T-cell (primary cell): ENCODE results near the gene SLC12A6. TPM values are rescaled to one million over a fixed set of nuclear protein-coding genes. Genes with fewer than 3 reads are reported as not detected.
A peak's percentile ranks its signal among the peaks of the same experiment; 100 is the strongest.
"Not testable (repeated sequence)": the region's sequence is repeated elsewhere in the genome, so short reads cannot be mapped to it uniquely, and the experiment has no call there.

ENCODE experiments used
- ATAC-seq, 4 experiments: fragments of 200-7000 bp in 3 of 4; fragments of 150-1000 bp in 1 of 4; cut with Tn5 transposase; replicated peaks in 1 of 4; 1 replicate in 3 of 4; 2 replicates in 1 of 4; pipeline ENCODE4 v1.10.0; 2021; ENCODE audit warnings: moderate library complexity in 3 of 4, mild to moderate bottlenecking in 2 of 4, moderate number of reproducible peaks in 1 of 4
- CTCF ChIA-PET, 2 donors: fragments of 300-600 bp; sonication (Branson Sonifier 250); formaldehyde crosslinking; loops; one replicate each; lab custom pipeline; 2022; ENCODE audit warnings: antibody characterized with exemption in 2 of 2; lab: Charles Lee
- POLR2A ChIA-PET, 2 donors: fragments of 300-600 bp; sonication (Branson Sonifier 250); formaldehyde crosslinking; loops; one replicate each; lab custom pipeline; 2022; ENCODE audit warnings: antibody characterized with exemption in 2 of 2; lab: Charles Lee
- DNase-seq, 35 experiments: peaks; one replicate each; pipeline versions ENCODE4 v3.0.0 to v3.0.0-alpha.2; 2013 to 2023
- H3K27ac ChIP-seq: one replicate; pipeline ENCODE4 v1.5.1; 2013; ENCODE audit warnings: low read length
- H3K27me3 ChIP-seq, 2 experiments: replicated peaks in 1 of 2; 1 replicate in 1 of 2; 2 replicates in 1 of 2; pipeline versions ENCODE4 v1.6.1 to v1.7.0; 2013; ENCODE audit warnings: low read length in 1 of 2, mixed read lengths in 1 of 2; ENCODE audit not compliant: control insufficient read depth in 2 of 2, insufficient read depth in 2 of 2; ENCODE audit errors: extremely low read depth in 1 of 2
- H3K36me3 ChIP-seq, 2 donors: 1 replicate in 1 of 2; 2 replicates in 1 of 2; pipeline versions ENCODE4 v1.6.1 to v1.7.0; 2013; ENCODE audit warnings: low read length in 1 of 2; ENCODE audit not compliant: control insufficient read depth in 2 of 2, insufficient read depth in 1 of 2; ENCODE audit errors: extremely low read depth in 1 of 2
- H3K4me1 ChIP-seq, 2 experiments: 1 replicate in 1 of 2; 2 replicates in 1 of 2; pipeline versions ENCODE4 v1.6.1 to v1.7.0; 2013; ENCODE audit warnings: low read length in 2 of 2, mixed read lengths in 1 of 2; ENCODE audit not compliant: insufficient read depth in 2 of 2, control insufficient read depth in 1 of 2; ENCODE audit errors: extremely low read depth in 1 of 2
- H3K4me3 ChIP-seq, 2 donors: 1 replicate in 1 of 2; 2 replicates in 1 of 2; pipeline versions ENCODE4 v1.5.1 to v1.7.0; 2013; ENCODE audit warnings: mild to moderate bottlenecking in 2 of 2, low read length in 1 of 2, moderate library complexity in 1 of 2; ENCODE audit not compliant: control insufficient read depth in 1 of 2; ENCODE audit errors: extremely low read depth in 1 of 2
- H3K9me3 ChIP-seq: 2 replicates; pipeline ENCODE4 v1.7.0; 2013
- H3K27ac Mint-ChIP-seq, 2 donors: one replicate each; pipeline ENCODE4 v1.8.0; 2020 to 2021; ENCODE audit warnings: mild to moderate bottlenecking in 2 of 2, mixed read lengths in 2 of 2
- H3K27me3 Mint-ChIP-seq, 2 donors: one replicate each; pipeline ENCODE4 v1.8.0; 2021 to 2022; ENCODE audit warnings: mixed read lengths in 2 of 2
- H3K36me3 Mint-ChIP-seq: one replicate; pipeline ENCODE4 v1.8.0; 2021; ENCODE audit warnings: mixed read lengths
- H3K4me1 Mint-ChIP-seq, 3 donors: one replicate each; pipeline ENCODE4 v1.8.0; 2020 to 2022; ENCODE audit warnings: mixed read lengths in 3 of 3, mild to moderate bottlenecking in 1 of 3
- H3K4me3 Mint-ChIP-seq, 3 donors: one replicate each; pipeline ENCODE4 v1.8.0; 2020 to 2022; ENCODE audit warnings: mild to moderate bottlenecking in 3 of 3, mixed read lengths in 3 of 3, moderate library complexity in 3 of 3
- H3K9me3 Mint-ChIP-seq, 3 donors: one replicate each; pipeline ENCODE4 v1.8.0; 2020 to 2022; ENCODE audit warnings: mixed read lengths in 3 of 3
- WGBS: methylation state at CpG from one replicate; pipeline ENCODE4 v1.1.5; 2013; ENCODE audit warnings: missing lambda C conversion rate; ENCODE audit not compliant: insufficient coverage; 5-methylcytosine and 5-hydroxymethylcytosine counted together
- total RNA-seq, 35 experiments: library from RNA in 6 of 35; stranded (reverse) in 6 of 35; fragments of 120-200 nt in 1 of 35; gene quantifications; one replicate each; pipeline versions ENCODE4 v1.2.1 to v1.2.4 and lab custom pipeline; 2013 to 2026

The SLC12A6 gene
- total RNA-seq, 5 donors from 2014 or later (not counting 1 experiment from before 2014, with no cell fraction given) = 71.2 to 103 (median 77.8) TPM

DNA sequence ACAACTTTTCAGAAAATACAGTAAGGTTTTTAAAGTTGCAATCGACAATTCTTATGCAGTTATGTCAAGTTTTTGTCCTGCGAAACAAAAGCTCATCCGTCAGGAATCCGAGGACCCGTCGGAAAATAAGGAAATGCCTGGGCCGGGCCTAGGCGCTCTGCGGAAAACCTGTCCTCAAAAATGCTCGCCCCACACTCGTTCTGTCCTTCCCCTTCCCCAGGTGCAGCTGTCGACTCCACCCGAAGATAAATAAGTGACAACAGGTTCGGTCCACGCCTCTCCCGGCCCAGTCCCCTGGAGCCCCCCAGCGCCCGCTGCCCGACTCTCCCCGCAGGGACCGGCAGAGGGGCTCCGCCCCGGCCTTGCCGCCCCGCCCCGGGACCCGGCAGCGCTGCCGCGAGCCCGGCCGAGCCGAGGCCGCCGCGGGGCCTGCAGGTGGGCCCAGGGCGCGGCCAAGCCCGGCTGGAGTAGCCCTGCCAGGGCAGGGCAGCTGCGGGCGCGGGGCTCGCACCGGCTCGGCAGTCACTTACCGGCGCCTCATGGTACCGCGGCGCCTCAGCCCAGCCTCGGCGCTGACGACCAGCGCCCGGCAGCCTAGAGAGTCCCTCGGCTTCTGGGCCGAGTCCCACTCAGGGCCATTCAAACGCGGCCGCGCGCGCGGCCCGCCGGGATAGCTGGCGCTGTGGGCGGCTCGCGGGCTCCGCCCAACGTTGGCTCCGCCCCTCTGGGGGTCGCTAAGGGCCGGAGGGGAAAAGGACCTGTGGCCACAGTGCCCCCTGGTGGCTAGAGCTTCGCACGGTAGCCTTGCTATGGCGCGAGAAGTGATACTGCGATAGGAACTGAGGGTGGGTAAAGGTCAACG is 127.9 kb downstream of the SLC12A6 start, which contains the start of gene KATNBL1:
TSS of gene KATNBL1 (minus strand) at position 676 of the 862 bp plus-strand sequence. CDS start 46,420 bp downstream, outside the sequence.
- Mint-ChIP-seq H3K9me3 (no peaks in the 10 kb centered on the region), H3K4me1 (peaks cover 21 to 26% (median 22%) of the 10 kb centered on the region in 3 donors), H3K36me3 (peaks cover 9% of the 10 kb centered on the region), H3K27ac (peak within 1 kb of the TSS; percentile 61 to 79), H3K4me3 (peak within 1 kb of the TSS; percentile 81 to 90 (median 88)), H3K27me3 (no peaks in the 10 kb centered on the region)
- POLR2A ChIA-PET = interaction anchor here in 1 of 2 donors (1.0 to 1.5 kb wide), 2 partner anchors 11 to 108 kb away, joined by 3 to 5 read pairs; partner anchors contain the start of genes EMC7 and PGBD4
- ATAC-seq (peak; percentile 92 to 97 (median 95)), DNase-seq (peak; percentile 83 to 97 (median 93))
- no peaks in the 10 kb centered on the region for H3K36me3 ChIP-seq
- no peaks in the 10 kb centered on the region for H3K27me3 ChIP-seq
- CTCF ChIA-PET = interaction anchor here (0.6 to 2.4 kb wide), 17 partner anchors 15 to 752 kb away, joined by 3 to 16 read pairs (median 5); partner anchors contain the start of genes AVEN (in 1 of the 2), EMC4 (in 1 of the 2), EMC7 (in 1 of the 2) and LPCAT4 (in 1 of the 2)
- H3K4me1 ChIP-seq = peaks cover 3 to 8% of the 10 kb centered on the region in 2 experiments
- peak within 1 kb of the TSS; percentile 25 for H3K27ac ChIP-seq
- peak within 1 kb of the TSS; percentile 63 to 68 for H3K4me3 ChIP-seq
- under 1% methylated on average over 76 of the region's 81 CpGs for WGBS
- no peaks in the 10 kb centered on the region for H3K9me3 ChIP-seq

DNA sequence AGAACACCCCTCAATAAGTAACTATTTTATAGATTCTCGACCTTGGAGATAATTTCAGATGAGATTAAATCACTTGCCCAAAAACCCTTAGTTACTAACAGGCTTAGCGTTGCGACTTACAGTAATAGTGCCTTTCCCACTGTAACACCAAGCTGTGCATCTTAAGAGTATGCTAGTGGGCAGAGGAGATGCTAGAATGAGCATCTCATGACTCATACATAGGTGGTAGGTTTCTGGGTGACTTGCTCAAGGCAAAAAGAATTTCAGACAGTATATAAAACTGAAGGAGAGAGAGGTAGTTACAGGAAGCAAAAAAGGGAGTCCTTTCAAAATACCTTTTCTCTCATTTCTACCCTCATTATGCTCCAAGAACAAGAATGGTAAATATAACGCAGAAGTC is 131.6 kb downstream of the SLC12A6 start:
- peaks cover 3 to 8% of the 10 kb centered on the region in 2 experiments for H3K4me1 ChIP-seq
- Mint-ChIP-seq H3K27ac (no peak overlapping the region), H3K36me3 (peaks cover 11% of the 10 kb centered on the region), H3K4me3 (no peak overlapping the region), H3K9me3 (no peaks in the 10 kb centered on the region), H3K27me3 (no peaks in the 10 kb centered on the region), H3K4me1 (peaks cover 27 to 35% (median 32%) of the 10 kb centered on the region in 3 donors)
- no CpG with 5 or more reads among the region's 4 CpGs for WGBS
- H3K36me3 ChIP-seq = no peaks in the 10 kb centered on the region
- H3K27ac ChIP-seq = no peak overlapping the region
- no peak overlapping the region for H3K4me3 ChIP-seq
- DNase-seq (no peak), ATAC-seq (no peak)
- H3K27me3 ChIP-seq = no peaks in the 10 kb centered on the region
- no peaks in the 10 kb centered on the region for H3K9me3 ChIP-seq
- ChIA-PET POLR2A (interaction anchor here in 1 of 2 donors (0.6 kb wide), 1 partner anchor 376 kb away, joined by 3 read pairs; no protein-coding TSS in a partner anchor), CTCF (no interaction called here)

DNA sequence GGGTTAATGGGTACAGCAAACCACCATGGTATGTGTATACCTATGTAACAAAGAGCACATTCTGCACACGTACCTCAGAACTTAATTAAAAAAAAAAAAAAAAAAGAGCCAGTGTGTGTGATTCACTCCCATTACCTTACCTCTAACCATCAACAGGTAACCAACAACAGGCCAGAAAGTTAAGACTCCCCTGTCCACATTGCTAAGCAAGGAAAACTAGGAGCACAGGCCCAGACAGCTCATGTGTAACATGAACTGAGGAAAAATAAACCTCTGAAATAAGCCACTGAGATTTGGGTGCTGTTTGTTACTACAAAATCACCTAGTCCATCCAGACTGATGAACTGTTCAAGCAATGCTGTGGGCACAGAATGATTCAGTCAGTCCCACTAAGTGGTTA is 133.6 kb downstream of the SLC12A6 start:
- POLR2A ChIA-PET = no interaction called here

DNA sequence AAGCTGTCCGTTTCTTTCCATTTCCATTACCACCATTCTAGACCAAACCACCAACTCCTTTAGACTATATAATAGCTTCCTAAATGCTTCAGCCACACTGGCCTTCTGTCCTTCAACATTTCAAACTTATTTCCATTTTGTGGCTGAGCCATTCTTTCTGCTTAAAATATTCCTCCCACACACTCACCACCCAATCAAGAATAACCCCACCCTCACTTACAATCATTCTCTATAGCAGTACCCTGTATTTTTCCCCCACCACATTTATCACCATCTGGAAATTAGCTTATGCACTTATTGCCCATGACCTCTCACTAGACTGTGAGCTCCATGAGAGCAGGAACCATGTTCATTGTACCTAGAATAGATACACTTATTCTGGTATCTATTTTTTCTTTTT is 134.3 kb downstream of the SLC12A6 start:
- H3K27ac Mint-ChIP-seq = no peak overlapping the region

More for the DNA sequence above, 133.6 kb downstream of the SLC12A6 start:
- H3K27me3 Mint-ChIP-seq = no peaks in the 10 kb centered on the region
- no CpG with 5 or more reads among the region's 1 CpG for WGBS
- no peaks in the 10 kb centered on the region for H3K36me3 ChIP-seq
- no peaks in the 10 kb centered on the region for H3K9me3 Mint-ChIP-seq
- DNase-seq = no peak
- no peak overlapping the region for H3K4me3 ChIP-seq
- H3K36me3 Mint-ChIP-seq = peaks cover 19% of the 10 kb centered on the region
- no peak for ATAC-seq
- no peaks in the 10 kb centered on the region for H3K9me3 ChIP-seq
- CTCF ChIA-PET = interaction anchor here in 1 of 2 donors (0.8 kb wide), 1 partner anchor 8 kb away, joined by 8 read pairs; no protein-coding TSS in a partner anchor
- no peaks in the 10 kb centered on the region for H3K27me3 ChIP-seq
- H3K27ac Mint-ChIP-seq = no peak overlapping the region
- no peak overlapping the region for H3K27ac ChIP-seq
- peaks cover 25 to 31% (median 29%) of the 10 kb centered on the region in 3 donors for H3K4me1 Mint-ChIP-seq
- no peak overlapping the region for H3K4me3 Mint-ChIP-seq
- peaks cover 3 to 6% of the 10 kb centered on the region in 2 experiments for H3K4me1 ChIP-seq

DNA sequence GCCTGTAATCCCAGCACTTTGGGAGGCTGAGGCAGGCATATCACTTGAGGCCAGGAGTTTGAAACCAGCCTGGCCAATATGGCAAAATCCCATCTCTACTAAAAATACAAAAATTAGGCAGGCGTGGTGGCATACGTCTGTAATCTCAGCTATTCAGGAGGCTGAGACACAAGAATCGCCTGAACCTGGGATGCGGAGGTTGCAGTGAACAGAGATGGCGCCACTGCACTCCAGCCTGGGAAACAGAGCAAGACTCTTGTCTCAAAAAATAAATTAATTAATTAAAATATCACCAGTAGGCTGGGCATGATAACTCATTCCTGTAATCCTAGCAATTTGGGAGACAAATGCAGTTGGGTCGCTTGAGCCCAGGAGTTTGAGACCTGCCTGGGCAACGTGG is 144.3 kb downstream of the SLC12A6 start:
- 71% methylated on average over 4 of the region's 7 CpGs for WGBS
- H3K36me3 Mint-ChIP-seq, H3K4me1 ChIP-seq, ATAC-seq, H3K27me3 Mint-ChIP-seq, H3K9me3 ChIP-seq, H3K27ac ChIP-seq, H3K27ac Mint-ChIP-seq, H3K4me3 ChIP-seq, CTCF ChIA-PET, H3K27me3 ChIP-seq, H3K36me3 ChIP-seq, H3K4me3 Mint-ChIP-seq, DNase-seq, H3K9me3 Mint-ChIP-seq: not testable (repeated sequence)
- H3K4me1 Mint-ChIP-seq = peaks cover 18 to 31% (median 22%) of the 10 kb centered on the region in 3 donors
- POLR2A ChIA-PET = interaction anchor here in 1 of 2 donors (0.6 kb wide), 1 partner anchor 11 kb away, joined by 3 read pairs; no protein-coding TSS in a partner anchor

More for the DNA sequence above, 134.3 kb downstream of the SLC12A6 start:
- 100% methylated on average over 1 of the region's 1 CpG for WGBS
- ChIA-PET POLR2A (no interaction called here), CTCF (interaction anchor here in 1 of 2 donors (0.8 kb wide), 1 partner anchor 9 kb away, joined by 8 read pairs; no protein-coding TSS in a partner anchor)
- Mint-ChIP-seq H3K27me3 (no peaks in the 10 kb centered on the region), H3K36me3 (peaks cover 19% of the 10 kb centered on the region), H3K4me3 (no peak overlapping the region), H3K4me1 (peaks cover 21 to 28% (median 24%) of the 10 kb centered on the region in 3 donors), H3K9me3 (no peaks in the 10 kb centered on the region)
- DNase-seq (no peak), ATAC-seq (no peak)
- Histone ChIP-seq H3K4me1 (peaks cover 0 to 3% of the 10 kb centered on the region in 2 experiments), H3K9me3 (no peaks in the 10 kb centered on the region), H3K36me3 (no peaks in the 10 kb centered on the region), H3K27me3 (no peaks in the 10 kb centered on the region), H3K27ac (no peak overlapping the region), H3K4me3 (no peak overlapping the region)

DNA sequence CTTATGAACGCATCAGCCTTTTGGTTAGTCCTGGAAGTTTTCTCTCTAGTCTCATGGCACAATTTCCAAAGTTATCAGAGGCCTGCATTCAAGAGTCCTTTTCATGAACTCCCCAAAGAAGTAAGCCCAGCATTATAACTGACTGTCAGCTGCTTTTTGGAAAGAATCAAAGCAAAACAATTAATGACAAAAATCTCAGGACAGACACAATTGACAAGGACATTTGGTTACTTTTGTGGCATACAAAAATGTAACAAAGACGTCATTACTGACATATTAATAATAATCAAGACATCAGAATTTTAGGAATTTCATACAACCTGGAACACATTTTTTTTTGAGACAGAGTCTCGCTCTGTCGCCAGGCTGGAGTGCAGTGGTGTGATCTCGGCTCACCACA is 148.9 kb downstream of the SLC12A6 start:
- CTCF ChIA-PET = no interaction called here
- H3K27ac Mint-ChIP-seq = no peak overlapping the region
- no peaks in the 10 kb centered on the region for H3K4me1 ChIP-seq

More for the DNA sequence above, 148.9 kb downstream of the SLC12A6 start:
- Histone ChIP-seq H3K27ac (no peak overlapping the region), H3K27me3 (no peaks in the 10 kb centered on the region), H3K36me3 (no peaks in the 10 kb centered on the region), H3K9me3 (no peaks in the 10 kb centered on the region), H3K4me3 (no peak overlapping the region)
- Mint-ChIP-seq H3K4me1 (peaks cover 18 to 27% (median 21%) of the 10 kb centered on the region in 3 donors), H3K4me3 (no peak overlapping the region), H3K27me3 (no peaks in the 10 kb centered on the region), H3K36me3 (peaks cover 14% of the 10 kb centered on the region), H3K9me3 (no peaks in the 10 kb centered on the region)
- no peak for ATAC-seq
- 100% methylated on average over 1 of the region's 5 CpGs for WGBS
- POLR2A ChIA-PET = no interaction called here
- DNase-seq = no peak
